ENCODE data around the gene SNX32. TPM values are rescaled to one million over a fixed set of nuclear protein-coding genes. Genes with fewer than 3 reads are reported as not detected.

The SNX32 gene
- total and polyA plus RNA-seq, 2 of the 13 experiments (the other 11 are each of a cell fraction or from before 2014, with no cell fraction given) = 0.09 to 0.34 TPM

- no peak; the same call in none of the 2 replicates for TF ChIP-seq BORCS8-MEF2B (CRISPR knock-in tag; IDR thresholded peaks at IDR 0.05)
Measured at GRCh38 chr11:65888163-65888814, 54.5 kb downstream of the SNX32 start, which contains the start of gene FIBP (continued).

DNA sequence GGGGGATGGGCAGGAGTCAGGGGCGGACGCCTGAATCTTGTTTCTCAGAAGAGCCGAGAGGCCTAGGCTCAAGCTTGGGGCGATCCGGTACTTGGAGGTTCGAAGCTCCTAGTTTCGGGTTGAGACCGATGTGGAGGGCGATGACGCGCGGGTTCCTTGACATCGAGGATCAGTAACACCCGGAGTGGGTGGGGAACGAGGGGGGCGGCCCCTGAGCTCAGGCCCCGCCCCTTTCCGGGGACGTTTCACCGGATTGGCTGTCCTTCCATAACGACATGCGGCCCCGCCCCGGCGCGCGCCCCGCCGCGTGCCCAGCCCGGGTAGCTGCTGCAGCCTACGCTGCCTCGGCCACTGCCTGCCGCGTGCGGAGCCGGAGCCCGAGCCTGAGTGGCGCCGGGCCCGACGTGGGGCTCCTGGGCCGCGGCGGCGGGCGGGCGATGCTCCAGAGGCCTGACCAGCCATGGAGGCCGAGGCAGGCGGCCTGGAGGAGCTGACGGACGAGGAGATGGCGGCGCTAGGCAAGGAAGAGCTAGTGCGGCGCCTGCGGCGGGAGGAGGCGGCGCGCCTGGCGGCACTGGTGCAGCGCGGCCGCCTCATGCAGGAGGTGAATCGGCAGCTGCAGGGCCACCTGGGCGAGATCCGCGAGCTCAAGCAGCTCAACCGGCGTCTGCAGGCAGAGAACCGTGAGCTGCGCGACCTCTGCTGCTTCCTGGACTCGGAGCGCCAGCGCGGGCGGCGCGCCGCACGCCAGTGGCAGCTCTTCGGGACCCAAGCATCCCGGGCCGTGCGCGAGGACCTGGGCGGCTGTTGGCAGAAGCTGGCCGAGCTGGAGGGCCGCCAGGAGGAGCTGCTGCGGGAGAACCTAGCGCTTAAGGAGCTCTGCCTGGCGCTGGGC lies 56.8 kb downstream of the SNX32 start, which contains the start of gene CCDC85B:
TSS of gene CCDC85B (plus strand) at position 350 of the 895 bp plus-strand sequence. CDS start at position 461, 111 bp downstream.
- H3K9ac ChIP-seq (ENCODE audit: insufficient read depth, low read depth, low read length) = peak within 1 kb of the TSS; percentile 90
- H3K9me3 ChIP-seq (ENCODE audit: low read length) = no peaks in the 10 kb centered on the region
- ATAC-seq (peak; percentile 67), FAIRE-seq (peak; percentile 66), DNase-seq (ENCODE audit: low spot score) (peak; percentile 84)
- WGBS (ENCODE audit: low lambda C conversion rate) = 0% methylated on average over 3 of the region's 94 CpGs
- H3K4me1 ChIP-seq (ENCODE audit: insufficient read depth, low read length) = peaks cover 68% of the 10 kb centered on the region
- CTCF ChIA-PET (ENCODE audit: low intra/inter-chr PET ratio, low total read pairs) = interaction anchor here (6.9 kb wide), 1 partner anchor 99 kb away, joined by 63 read pairs; no protein-coding TSS in a partner anchor
- BruUV-seq (replicated peaks) = no TSS peak
- peak within 1 kb of the TSS; percentile 77 for H3K27ac ChIP-seq (ENCODE audit: extremely low read length, insufficient read depth, low read length)
- in situ Hi-C loops (cut with HindIII; ENCODE audit: extremely low pct_ligation_motif_present, low pct_unique_long_range_greater_than_20kb) (no loop called here), intact Hi-C loops (cut with micrococcal nuclease; ENCODE audit: unreplicated experiment) (loop anchor here (2.0 kb wide), 1 partner anchor 28 kb away; the partner anchor contains the start of genes C11orf68 and DRAP1)
- H2AFZ ChIP-seq (ENCODE audit: low read length) = no peak within 1 kb of the TSS
- H3K27me3 ChIP-seq (ENCODE audit: control insufficient read depth in 1 of 2, insufficient read depth in 2 of 2, low read length in 2 of 2) = no peaks in the 10 kb centered on the region; a peak in 1 of 5 replicates
- H4K20me1 ChIP-seq (ENCODE audit: insufficient read depth, low read length) = no peaks in the 10 kb centered on the region
- POLR2A ChIA-PET = interaction anchor here (0.6 to 7.6 kb wide), 34 partner anchors 10 to 557 kb away, joined by 3 to 95 read pairs (median 4); partner anchors contain the start of genes BANF1, C11orf68, CFL1 and DPF2
- peaks cover 1 to 8% of the 10 kb centered on the region in 2 experiments; a peak in 2 of 5 replicates for H3K36me3 ChIP-seq (replicated peaks in 1 of 2; ENCODE audit: control insufficient read depth in 1 of 2, insufficient read depth in 2 of 2, low read length in 2 of 2)
- H3K4me3 ChIP-seq (replicated peaks in 1 of 3; ENCODE audit: insufficient read depth in 1 of 3, low read depth in 2 of 3, low read length in 3 of 3) = peak within 1 kb of the TSS; percentile 77 to 91 (median 87)
- peak within 1 kb of the TSS; percentile 99 for H3K4me2 ChIP-seq (ENCODE audit: low read depth, low read length)
- H3K79me2 ChIP-seq (ENCODE audit: insufficient read depth, low read length) = peaks cover 8% of the 10 kb centered on the region
- TF ChIP-seq ZHX1 (CRISPR knock-in tag; IDR thresholded peaks at IDR 0.05; ENCODE audit: low read depth) (0 out of 2 replicates have a peak, but pooled peaks have one; percentile 21), ZNF788 (CRISPR knock-in tag; IDR thresholded peaks at IDR 0.05; ENCODE audit: borderline replicate concordance) (peak; percentile 26; the same call in 1 of the 2 replicates), MLXIP (CRISPR knock-in tag; IDR thresholded peaks at IDR 0.05; ENCODE audit: borderline replicate concordance) (peak; percentile 46; the same call in 1 of the 2 replicates), PAX8 (CRISPR knock-in tag; IDR thresholded peaks at IDR 0.05; ENCODE audit: borderline replicate concordance) (peak; percentile 34; the same call in 1 of the 2 replicates), MXD4 (CRISPR knock-in tag; IDR thresholded peaks at IDR 0.05) (peak; percentile 63), SP5 (CRISPR knock-in tag; IDR thresholded peaks at IDR 0.05; ENCODE audit: borderline replicate concordance, low read depth) (peak; percentile 31; the same call in 1 of the 2 replicates), YY1 (IDR thresholded peaks at IDR 0.05; ENCODE audit: insufficient read depth, insufficient replicate concordance, low read depth, low read length) (peak; percentile 79), KAT2B (IDR thresholded peaks at IDR 0.05; ENCODE audit: borderline replicate concordance, low read depth, low read length) (no peak), RBFOX2 (IDR thresholded peaks at IDR 0.05; ENCODE audit: low read depth, low read length) (peak; percentile 87)
- TF ChIP-seq, protein P1, sequence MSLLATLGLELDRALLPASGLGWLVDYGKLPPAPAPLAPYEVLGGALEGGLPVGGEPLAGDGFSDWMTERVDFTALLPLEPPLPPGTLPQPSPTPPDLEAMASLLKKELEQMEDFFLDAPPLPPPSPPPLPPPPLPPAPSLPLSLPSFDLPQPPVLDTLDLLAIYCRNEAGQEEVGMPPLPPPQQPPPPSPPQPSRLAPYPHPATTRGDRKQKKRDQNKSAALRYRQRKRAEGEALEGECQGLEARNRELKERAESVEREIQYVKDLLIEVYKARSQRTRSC (CRISPR knock-in tag; IDR thresholded peaks at IDR 0.05; ENCODE audit: low read depth) = 0 out of 2 replicates have a peak, but pooled peaks have one; percentile 52
